ENCODE data around the gene ZCCHC7. TPM values are rescaled to one million over a fixed set of nuclear protein-coding genes. Genes with fewer than 3 reads are reported as not detected.

Gene ZCCHC7
- total RNA-seq, 1 donor: 25.0 TPM

GRCh38 chr9:37311938-37312708 is 191.7 kb downstream of the ZCCHC7 start:
- TF ChIP-seq CTCF (IDR thresholded peaks at IDR 0.05; ENCODE audit: insufficient read depth, low read depth, low read length): no peak
- DNase-seq (ENCODE audit: low read depth): peak; percentile 24
- H3K4me3 ChIP-seq (ENCODE audit: low read depth, low read length): no peak overlapping the region

- no peak overlapping the region for H3K4me3 ChIP-seq (ENCODE audit: low read depth, low read length)
- TF ChIP-seq CTCF (IDR thresholded peaks at IDR 0.05; ENCODE audit: insufficient read depth, low read depth, low read length): no peak
- DNase-seq (ENCODE audit: low read depth): no peak
These were observed 203.9 kb downstream of the ZCCHC7 start for GRCh38 chr9:37324261-37324683.

GRCh38 chr9:37324691-37325490 is 204.5 kb downstream of the ZCCHC7 start:
- H3K4me3 ChIP-seq (ENCODE audit: low read depth, low read length): no peak overlapping the region
- no peak for TF ChIP-seq CTCF (IDR thresholded peaks at IDR 0.05; ENCODE audit: insufficient read depth, low read depth, low read length)
- DNase-seq (ENCODE audit: low read depth): no peak

GRCh38 chr9:37325778-37326177 is 205.4 kb downstream of the ZCCHC7 start:
- DNase-seq (ENCODE audit: low read depth): no peak
- TF ChIP-seq CTCF (IDR thresholded peaks at IDR 0.05; ENCODE audit: insufficient read depth, low read depth, low read length): no peak
- H3K4me3 ChIP-seq (ENCODE audit: low read depth, low read length): no peak overlapping the region

- H3K4me3 ChIP-seq (ENCODE audit: low read depth, low read length): no peak overlapping the region
- no peak for TF ChIP-seq CTCF (IDR thresholded peaks at IDR 0.05; ENCODE audit: insufficient read depth, low read depth, low read length)
- no peak for DNase-seq (ENCODE audit: low read depth)
These were observed 207.2 kb downstream of the ZCCHC7 start for GRCh38 chr9:37327553-37327952.

- no peak overlapping the region for H3K4me3 ChIP-seq (ENCODE audit: low read depth, low read length)
- TF ChIP-seq CTCF (IDR thresholded peaks at IDR 0.05; ENCODE audit: insufficient read depth, low read depth, low read length): no peak
- no peak for DNase-seq (ENCODE audit: low read depth)
These were observed 208.3 kb downstream of the ZCCHC7 start for GRCh38 chr9:37328556-37329227.

Measured in fibroblast of villous mesenchyme (primary cell).